Daoy (cell line): ENCODE data around the gene POLR3E. TPM values are rescaled to one million over a fixed set of nuclear protein-coding genes. Genes with fewer than 3 reads are reported as not detected.
A peak's percentile ranks its signal among the peaks of the same experiment; 100 is the strongest.

ENCODE experiments used
- DNase-seq: peaks from one replicate; pipeline ENCODE4 v3.0.0-alpha.2; 2015; ENCODE audit warnings: low read depth
- total RNA-seq: library from RNA; depleted of rRNA; stranded (reverse); fragments of >200 nt; shearing (Covaris generic); gene quantifications from 2 replicates; pipeline ENCODE4 v1.2.3, GENCODE V29; 2014

POLR3E gene
- total RNA-seq, 1 experiment from 2014 or later, result 34.1 TPM

DNA sequence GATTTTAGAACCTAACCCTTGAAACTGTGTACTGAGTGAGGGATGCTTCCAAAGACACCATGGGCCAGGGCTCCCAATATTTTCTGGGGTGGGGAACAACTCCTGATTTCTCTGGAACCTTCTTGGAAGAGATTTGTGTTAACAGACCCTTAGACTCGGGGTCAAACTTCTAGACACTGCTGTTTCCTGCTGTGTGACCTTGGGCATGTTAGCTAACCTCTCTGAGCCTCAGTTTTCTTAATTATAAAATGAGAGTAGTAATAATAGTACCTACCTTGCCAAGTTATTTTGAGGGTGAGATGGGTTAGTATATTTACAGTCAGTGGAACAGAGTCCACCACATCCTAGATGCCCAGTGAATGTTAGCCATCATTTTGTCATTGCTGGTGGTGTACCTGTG lies 18.8 kb downstream of the POLR3E start:
- no peak for DNase-seq

DNA sequence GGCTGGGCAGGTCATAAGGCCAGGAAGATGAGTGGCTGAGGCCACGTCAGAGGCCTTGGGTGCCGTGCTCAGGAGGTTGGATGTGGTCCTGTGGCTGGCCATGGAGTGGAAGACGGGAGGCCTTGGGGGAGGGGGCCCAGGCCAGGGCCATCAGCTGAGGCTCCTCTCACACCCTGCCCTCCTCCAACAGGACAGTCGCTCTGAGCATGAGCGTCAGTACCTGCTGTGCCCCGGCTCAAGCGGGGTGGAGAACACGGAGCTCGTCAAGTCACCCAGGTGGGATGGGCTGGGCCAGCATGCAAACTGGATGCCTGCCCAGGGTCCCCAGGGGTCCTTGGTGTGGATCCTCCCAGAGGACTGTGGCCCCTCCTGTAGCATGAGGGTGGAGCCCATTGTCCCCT lies 19.2 kb downstream of the POLR3E start:
- no peak for DNase-seq

DNA sequence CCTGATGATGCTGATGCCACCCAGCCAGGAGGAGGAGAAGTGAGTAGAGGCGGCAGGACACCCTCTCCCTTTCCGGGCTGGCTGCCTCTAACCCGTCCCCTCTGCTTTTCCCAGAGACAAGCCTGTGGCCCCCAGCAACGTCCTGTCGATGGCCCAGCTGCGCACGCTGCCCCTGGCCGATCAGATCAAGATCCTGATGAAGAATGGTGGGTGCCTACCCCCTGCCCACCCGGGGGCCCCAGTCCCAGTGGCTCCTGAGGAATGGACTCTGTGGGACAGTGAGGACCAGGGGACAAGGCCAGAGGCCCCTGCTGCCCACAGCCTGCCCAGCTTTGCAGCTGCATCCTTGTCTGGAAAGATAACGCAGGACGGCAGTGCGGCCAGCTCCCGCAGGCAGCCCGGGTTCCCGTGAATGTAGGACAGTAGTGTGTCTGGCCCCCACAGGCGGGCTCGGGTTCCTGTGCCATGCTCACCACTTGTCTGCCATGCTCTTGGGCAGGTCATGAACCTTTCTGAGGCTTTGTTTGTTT lies 19.9 kb downstream of the POLR3E start:
- DNase-seq, result no peak

DNA sequence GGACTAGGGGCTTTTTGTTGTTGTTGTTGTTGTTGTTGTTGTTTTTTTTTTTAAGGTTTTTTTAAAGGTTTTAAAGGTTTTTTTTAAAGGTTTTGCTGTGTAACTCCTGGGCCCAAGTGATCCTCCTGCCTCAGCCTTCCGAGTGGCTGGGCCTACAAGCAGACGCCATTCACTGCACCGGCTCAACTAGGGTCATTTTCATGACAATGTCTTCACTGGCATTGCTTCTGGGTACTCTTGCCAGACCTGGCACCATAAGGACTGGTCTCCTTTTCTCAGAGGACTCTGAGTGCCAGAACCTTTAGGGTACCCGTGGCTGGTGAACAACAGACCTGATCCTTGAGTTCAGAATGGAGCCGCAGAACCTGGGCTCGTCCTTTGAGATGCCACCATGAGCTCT lies 20.4 kb downstream of the POLR3E start:
- DNase-seq, result no peak

DNA sequence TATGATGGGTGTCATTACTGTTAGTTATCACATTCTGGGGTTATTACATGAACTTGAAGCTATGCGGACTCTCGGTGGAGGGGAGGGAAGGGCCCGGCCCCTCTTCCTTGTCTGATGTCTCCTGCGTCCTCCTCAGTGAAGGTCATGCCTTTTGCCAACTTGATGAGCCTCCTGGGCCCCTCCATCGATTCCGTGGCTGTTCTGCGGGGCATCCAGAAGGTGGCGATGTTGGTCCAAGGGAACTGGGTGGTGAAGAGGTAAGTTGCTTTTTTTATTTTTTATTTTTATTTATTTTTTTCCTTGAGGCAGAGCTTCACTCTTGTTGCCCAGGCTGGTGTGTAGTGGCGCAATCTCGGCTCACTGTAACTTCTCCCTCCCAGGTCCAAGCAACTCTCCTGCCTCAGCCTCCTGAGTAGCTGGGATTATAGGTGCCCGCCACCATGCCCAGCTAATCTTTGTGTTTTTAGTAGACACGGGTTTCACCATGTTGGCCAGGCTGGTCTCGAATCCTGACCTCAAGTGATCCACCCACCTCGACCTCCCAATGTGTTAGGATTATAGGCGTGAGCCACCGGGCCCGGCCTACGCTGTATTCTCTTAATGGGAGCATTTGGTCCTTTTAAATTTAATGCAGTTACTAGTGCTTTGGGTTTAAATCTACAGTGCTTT lies 21.6 kb downstream of the POLR3E start:
- DNase-seq, result peak; percentile 28

DNA sequence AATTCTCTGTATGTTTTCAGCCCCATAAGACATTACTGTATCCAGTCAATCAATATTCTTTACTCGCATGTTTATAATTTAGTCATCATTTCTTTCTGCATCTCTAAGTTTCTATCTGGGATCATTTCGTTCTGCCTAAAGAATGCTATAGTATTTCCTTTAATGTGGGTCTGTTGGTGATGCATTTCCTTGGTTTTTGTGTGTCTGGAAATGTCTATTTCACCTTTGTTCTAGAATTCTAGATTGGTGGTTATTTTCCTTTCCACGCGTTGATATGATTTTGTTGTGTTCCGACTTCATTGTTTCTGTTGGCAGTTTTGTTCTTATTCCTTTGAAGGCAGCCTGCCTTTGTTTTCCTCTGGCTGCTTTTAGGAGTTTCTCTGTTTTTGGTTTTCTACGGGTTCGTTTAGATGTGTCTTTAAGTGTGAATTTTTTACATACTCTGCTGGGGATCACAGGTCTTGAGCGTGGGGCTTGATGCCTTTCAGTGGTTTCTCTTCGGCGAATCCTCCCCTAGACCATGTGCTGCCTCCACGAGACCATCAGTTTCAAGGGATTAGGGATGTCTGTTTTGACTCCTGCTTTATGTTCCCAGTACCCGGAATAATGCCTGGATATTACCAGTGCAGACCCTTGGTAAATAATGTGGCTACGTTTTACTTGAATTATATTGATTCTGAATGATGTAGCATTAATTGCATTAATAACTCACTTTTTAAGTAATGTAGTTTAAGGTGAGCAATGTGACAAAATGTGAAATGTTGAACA lies 23.5 kb downstream of the POLR3E start:
- DNase-seq, result no peak

DNA sequence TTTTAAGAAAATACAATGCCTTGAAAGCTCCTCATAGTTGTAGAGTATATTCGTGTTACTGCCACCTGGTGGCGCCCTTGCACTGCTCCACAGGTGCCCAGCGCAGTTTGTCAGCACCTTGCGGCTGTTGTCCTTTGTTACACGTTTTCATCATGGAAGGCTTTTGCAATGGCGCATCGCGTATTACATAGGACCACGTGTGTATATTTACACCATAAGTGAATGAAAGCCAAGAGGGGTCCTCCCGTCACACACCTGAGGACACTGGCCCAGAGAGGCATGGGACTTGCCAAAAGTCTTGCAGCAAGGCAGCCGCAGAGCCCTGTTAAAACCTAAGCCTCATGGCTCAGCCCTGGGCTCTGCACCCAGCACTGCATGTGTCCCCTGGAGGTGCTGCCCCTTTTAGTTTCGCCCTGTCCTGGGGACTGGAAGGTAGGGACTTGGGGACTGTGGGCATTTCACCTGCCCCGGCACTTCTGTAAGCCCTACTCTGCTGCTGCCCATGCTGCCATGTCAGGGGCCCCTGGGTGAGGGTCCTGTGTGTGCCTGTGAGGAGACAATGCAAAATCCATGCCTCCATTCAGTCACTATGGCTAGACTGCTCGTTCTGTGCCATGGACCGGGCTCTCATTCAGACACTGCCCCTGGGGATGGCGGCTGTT lies 24.3 kb downstream of the POLR3E start:
- peak; percentile 67 for DNase-seq

DNA sequence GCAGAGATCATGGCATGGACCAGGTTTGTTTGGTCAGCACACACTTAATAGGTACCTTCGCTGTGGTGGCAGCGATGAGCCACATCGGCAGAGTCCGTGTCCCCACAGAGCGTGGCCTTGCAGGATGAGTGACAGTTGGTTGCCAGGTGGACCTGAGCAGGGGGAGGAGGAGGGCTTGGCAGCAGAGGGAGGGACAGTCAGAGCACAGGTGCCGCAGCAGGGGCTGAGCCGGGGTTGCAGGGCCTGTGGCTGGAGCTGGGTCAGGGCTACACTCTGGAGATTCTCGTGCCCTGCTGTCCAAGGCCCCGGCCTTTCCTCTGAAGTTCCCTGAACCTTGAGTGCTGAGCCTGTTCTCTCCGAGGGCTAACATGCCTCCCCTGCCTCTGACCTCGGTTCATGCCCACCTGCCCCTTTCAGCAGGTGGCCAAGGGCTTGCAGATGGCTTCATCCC lies 24.8 kb downstream of the POLR3E start:
- DNase-seq, result no peak

DNA sequence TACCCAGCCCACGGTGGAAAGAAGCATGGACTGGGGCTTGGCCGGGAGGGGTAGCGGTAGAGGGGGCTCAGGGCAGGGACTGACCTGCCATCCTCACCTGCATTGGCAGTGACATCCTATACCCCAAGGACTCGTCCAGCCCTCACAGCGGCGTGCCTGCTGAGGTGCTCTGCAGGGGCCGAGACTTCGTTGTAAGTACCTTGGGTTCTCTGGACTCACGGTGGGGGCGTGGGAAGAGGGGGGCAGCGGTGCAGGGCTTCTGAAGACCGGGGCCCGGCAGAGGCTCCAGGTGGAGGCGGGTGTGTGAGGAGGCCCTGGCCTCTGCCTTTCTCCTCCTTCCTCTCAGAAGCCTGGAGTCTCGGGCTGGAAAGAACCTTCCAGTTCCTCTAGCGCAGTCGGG lies 25.5 kb downstream of the POLR3E start:
- DNase-seq, result no peak

DNA sequence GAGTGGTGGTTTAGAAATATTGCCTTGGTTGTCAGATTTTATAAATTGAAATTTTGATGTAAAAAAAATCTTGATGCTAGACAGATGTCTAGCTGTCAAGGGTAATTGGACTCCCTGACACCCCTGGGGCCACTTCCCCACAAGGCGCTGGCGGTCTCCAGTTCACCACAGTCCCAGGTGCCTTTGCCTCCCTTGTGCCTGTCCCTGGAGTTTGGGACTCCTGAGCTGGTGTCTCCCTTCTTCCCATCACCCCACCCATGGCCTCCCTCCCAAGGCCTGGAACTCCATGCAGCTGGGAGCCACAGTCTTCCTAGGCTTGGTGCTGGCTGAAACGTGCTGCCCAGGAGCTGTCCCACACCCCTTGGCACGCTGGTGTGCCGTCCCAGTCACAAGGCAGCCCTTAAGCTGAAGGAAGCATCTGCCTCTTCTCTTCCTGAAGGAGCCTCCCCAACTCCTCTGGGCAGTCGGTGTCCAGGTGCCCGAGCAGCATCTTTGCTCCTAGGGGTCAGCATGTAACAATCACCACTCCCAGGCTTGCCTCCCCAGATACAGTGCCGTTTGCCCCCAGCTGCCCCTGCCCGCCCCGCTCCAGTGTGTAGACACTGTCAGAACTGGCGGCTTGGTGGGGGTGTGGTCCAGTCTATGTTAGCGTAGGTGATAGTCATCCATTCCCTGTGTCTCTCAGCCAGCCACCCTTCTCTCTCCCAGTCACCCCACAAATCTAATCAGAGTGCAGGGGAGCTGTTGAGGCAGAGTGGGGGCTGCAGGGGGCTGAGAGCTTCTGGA lies 26.2 kb downstream of the POLR3E start:
- no peak for DNase-seq

DNA sequence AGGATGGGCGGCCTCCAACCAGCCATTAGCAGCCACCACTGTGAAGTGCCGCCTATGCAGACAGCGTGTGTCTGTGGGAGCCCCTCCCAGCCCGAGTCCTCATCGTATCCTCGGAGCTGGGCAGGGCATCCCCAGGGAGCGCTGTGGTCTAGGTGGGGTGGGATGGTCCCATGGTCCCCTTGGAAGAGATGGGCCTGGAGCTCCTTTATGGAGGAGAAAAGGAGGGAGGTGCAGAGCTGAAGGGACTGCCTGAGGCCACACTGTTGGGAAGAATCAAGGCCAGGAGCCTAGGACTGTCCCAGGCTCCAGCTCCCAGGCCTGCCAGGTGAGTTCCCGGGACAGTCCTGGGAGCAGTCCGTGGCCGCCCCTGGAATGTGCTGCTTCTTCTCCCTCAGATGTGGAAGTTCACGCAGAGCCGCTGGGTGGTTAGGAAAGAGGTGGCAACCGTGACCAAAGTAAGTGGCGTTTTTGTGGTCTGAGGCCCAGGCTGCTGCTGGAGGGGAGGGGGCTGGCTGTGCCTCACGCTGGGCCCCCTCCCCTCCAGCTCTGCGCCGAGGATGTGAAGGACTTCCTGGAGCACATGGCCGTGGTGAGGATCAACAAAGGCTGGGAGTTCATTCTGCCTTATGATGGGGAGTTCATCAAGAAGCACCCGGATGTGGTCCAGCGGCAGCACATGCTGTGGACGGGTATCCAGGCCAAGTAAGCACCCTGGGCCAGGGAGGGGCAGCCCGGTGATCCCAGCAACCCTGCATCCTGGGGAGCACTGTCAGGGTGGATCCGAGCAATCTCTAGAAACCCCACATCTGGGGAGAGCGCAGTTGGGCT lies 27.0 kb downstream of the POLR3E start:
- DNase-seq, result no peak

DNA sequence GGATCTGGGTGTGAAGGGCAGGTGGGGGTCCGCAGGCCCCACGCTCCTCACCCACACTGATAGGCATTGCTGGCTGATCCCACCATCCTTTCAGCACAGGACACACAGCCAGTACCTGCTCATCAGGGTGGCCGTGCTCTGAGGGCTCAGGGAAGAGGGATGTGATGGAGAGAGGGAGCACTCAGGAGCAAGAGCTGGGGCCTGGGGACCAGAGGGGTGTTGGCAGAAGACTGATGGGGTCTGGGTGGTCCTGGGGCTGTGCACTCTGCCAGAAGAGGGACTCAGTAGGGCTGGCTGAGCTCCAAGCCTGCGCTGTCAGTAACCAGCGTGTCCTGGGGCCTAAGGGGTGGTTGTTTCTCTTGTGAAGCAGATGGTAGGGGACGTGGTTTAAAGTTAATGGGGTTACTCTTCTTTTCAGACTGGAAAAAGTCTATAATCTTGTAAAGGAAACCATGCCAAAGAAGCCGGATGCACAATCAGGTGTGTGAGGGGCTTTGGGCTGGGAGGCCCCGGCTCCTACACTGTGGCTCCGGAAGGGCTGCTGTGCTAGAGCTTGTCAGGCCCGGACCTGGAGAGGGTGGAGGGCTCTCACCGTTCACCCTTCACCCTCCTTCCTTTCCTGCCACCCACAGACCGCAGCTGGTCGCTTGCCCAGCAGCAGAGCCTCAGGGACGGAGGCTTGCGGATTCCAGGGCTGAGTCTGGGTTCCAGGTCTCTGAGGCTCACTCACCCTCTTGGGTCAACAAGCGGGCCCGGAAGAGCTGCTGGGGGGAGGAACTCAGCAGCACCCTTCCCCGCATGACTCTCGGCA lies 27.8 kb downstream of the POLR3E start:
- DNase-seq, result no peak

DNA sequence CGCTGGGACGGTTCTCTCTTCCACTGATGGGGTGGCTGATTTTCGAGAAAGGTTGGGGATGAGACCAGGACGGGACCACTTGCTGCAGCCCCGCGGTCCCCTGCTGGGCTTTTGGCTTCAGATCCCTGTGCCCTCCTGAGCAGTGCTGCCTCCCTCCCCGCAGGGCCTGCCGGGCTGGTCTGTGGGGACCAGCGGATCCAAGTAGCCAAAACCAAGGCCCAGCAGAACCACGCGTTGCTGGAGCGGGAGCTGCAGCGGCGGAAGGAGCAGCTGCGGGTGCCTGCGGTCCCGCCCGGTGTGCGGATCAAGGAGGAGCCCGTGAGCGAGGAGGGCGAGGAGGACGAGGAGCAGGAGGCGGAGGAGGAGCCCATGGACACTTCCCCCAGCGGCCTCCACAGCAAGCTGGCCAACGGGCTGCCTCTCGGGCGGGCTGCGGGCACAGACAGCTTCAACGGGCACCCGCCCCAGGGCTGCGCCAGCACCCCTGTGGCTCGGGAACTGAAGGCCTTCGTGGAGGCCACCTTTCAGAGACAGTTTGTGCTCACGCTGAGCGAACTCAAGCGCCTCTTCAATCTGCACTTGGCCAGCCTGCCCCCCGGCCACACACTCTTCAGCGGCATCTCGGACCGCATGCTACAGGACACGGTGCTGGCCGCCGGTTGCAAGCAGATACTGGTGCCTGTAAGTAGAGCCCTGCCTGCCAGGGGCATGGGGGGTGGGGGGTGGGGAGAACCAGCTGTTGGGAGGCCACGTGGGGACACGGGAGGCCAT lies 28.6 kb downstream of the POLR3E start:
- DNase-seq, result no peak

DNA sequence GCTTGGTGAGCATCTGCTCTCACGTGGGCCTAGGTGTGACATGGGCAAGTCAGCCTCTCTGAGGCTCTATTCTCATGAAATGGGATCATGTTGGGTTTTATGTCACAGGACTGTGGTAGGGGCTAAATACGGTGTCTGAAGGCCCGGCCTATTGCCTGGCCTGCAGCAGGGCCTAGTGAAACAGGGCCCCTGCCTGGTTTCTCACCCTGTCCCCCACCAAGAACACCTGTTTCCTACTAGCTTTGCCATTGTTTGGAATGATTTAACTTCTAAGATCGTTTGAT lies 29.1 kb downstream of the POLR3E start:
- DNase-seq, result no peak

DNA sequence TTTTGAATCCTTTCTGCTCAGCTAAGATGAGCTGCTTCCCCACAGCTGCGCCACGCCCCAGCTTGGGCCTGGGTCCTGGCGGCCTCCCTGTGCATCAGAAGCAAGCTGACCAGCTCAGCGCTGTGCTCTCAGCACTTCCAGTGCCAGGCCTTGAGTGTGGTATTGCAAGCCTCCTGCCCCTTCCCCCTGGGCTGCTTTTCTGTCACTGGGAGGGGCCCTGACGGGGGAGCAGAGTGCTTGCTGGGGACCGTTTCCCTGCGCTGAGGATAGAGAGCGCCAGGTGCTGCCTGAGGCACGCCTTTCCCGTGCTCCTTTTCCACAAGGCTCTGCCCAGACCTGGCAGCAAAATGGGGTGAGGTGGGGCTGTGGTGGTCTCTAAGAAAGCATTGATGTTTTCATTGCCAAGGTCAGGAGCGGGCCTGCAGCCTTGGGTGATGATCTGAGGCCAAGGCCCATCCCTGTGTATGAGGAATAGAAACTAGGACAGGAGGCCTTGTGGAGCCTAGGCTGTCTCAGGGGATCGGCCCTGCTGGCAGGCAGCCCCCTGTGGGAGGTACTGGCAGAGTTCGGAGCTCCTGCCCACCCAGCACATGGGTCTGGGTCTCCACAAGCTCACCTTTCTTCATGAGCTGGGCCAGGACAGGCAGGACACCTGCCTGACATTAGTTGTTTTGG lies 29.7 kb downstream of the POLR3E start:
- DNase-seq, result no peak

DNA sequence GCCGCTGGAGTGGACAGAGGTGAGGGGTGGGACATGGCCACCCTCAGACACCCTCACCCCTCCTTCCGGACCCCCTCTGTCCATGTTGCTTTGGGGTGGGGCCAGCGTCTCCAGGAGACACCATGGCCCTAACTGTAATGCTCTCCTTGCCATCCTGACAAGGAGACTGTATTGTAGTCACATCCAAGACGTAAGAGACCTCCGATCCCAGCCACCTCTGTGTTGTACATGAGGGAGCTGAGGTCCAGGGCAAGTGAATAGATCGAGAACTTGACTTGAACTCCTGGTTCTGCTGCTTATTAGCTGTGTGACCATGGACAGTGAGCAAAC lies 30.2 kb downstream of the POLR3E start:
- DNase-seq, result no peak

DNA sequence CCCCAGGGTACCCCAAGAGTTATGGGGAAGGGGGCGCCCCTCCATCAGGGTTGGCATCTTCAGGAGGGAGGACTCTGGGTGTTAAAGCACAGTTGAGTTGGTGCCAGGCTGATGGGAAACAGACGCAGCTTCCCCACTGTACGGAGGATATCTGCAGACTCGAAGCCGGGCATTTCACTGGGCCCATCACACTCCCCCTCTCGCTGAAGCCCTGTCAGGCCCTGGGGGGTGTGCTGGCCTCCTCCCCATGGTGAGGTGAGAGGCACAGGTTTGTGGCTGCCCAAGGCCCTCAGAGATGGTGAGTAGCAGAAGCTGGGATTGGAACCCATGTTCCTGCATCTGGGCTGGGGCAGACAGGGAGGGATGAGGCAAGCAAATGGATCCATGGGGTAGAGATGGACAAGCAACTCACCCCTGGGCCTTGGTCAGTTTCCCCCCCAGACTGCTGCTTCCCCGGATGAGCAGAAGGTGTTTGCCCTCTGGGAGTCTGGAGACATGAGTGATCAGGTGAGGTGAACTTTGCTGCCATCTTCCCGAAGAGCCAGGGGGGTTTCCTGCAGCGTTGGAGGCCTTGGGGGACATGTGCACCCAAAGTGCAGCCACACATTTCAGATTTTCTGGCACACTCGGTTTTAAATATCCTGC lies 31.0 kb downstream of the POLR3E start:
- no peak for DNase-seq

DNA sequence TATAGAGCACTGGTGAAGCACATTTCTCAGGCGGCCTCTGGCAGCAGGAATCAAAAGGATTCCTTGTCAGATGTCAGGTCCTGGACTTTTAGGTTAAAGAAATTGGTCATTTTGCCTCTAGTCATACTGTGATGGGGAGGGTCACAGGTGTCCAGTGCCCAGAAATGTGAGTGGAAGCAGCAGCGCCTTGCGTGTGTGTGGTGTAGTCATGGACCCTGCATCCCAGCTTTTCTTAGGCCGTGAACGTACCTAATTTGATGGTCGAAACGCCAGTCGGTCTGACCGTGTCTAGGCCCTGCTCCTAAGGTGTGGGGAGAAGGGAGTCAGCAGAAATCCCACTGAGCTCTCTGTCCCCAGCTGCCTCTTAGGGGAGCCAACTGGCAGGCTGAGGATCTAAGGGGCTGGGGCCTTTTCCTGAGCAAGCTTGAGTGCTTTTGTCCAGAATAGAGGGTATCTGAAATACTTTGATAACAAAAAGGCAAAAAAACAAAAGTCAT lies 32.0 kb downstream of the POLR3E start:
- no peak for DNase-seq
